ENCODE measurements around the gene ZKSCAN5. TPM values are rescaled to one million over a fixed set of nuclear protein-coding genes. Genes with fewer than 3 reads are reported as not detected.

The ZKSCAN5 gene
- 20.5 and 27.7 TPM in 2 replicates for total RNA-seq (2014; rRNA removed; shearing (Covaris generic))

GRCh38 chr7:99504603-99505323 is at the start of gene ZKSCAN5:
Gene ZKSCAN5, plus strand, starts transcription at chr7:99504662. Its CDS starts 1,383 bp downstream, at chr7:99506045.
- DNase-seq (ENCODE audit: low read depth): peak; percentile 99

DNA sequence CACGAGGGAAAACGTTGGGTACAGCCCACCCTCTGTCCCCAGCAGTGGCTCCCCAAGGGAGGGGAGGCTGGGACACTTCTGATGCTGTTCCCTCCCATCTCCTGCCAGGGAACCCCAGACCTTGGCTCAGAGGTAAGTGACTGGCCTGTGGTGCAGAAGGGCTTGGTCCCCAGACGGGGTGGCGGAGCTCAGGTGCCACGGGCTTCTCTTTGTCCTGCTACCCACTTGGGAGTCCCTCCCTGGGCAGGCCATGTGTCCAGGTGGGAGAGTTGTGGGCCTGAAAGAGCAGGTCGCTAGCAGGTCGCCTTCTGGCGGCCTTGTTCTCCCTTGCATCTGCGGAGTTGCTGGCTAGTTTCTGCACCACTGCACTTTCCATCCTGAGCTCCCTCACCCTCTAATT is 48.6 kb upstream of the ZKSCAN5 start:
- DNase-seq (ENCODE audit: low read depth): no peak

GRCh38 chr7:99456288-99456687 is 48.2 kb upstream of the ZKSCAN5 start:
- DNase-seq (ENCODE audit: low read depth): no peak

GRCh38 chr7:99457050-99457649 is 47.3 kb upstream of the ZKSCAN5 start:
- no peak for DNase-seq (ENCODE audit: low read depth)

GRCh38 chr7:99457650-99458493 is 46.6 kb upstream of the ZKSCAN5 start:
- no peak for DNase-seq (ENCODE audit: low read depth)

- no peak for DNase-seq (ENCODE audit: low read depth)
Measured at GRCh38 chr7:99459087-99459486, 45.4 kb upstream of the ZKSCAN5 start.

GRCh38 chr7:99460651-99461050 is 43.8 kb upstream of the ZKSCAN5 start:
- no peak for DNase-seq (ENCODE audit: low read depth)

DNA sequence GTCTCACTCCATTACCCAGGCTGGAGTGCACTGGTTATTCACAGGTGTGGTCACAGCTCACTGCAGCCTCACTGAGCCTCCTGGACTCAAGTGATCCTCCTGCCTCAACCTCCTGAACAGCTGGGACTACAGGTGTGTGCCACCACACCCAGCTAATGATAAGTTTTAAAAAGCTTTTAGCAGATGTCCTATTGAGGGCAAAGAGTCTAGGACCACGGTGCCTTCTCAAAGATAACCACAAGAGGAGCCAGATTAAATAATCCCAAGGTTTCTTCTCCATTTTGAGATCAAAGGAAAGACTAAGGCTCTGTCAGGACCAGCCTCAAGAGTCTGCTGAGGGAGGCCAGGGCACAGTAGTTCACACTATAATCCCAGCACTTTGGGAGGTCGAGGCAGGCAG is 43.2 kb upstream of the ZKSCAN5 start:
- no peak for DNase-seq (ENCODE audit: low read depth)

GRCh38 chr7:99465421-99465768 is 39.1 kb upstream of the ZKSCAN5 start:
- DNase-seq (ENCODE audit: low read depth): no peak

- no peak for DNase-seq (ENCODE audit: low read depth)
Measured at GRCh38 chr7:99468336-99468918, 36.0 kb upstream of the ZKSCAN5 start.

- no peak for DNase-seq (ENCODE audit: low read depth)
Measured at GRCh38 chr7:99469381-99470065, 34.9 kb upstream of the ZKSCAN5 start.

DNA sequence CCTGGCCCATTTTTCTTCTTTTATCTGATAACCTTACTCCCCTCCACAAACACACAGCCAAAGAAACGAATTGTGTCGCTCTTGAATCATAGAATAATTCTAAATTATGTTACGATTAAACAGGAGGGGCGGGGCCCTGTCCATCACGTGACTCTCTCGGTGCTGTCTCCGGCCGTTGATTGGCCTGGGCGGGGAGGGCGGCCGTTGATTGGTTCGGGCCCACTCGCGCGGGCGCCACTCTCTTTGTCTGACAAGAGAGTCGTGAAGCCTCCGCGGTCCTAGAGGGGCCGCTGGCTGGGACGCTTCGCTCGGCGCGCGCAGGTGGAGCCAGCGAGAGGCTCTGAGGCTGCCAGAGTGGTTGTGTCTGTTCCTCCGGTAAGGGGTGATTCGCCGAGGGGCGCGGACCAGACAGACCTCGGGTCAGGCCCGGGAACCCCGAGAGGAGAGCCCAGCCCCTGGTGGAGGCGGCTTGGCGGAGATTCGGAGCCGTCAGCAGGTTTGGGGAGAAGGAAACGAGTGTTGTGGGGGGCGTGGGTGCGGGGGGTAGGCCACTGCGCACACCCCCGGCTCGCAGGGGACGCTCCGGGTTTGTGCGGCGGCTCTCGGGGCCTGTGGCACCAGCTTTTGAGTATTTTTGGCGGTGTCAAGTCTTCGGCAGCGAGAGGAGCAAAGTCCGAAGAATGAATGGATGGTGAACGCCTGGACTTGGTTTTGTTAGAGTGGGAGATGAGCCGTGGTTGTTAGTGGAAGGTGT is 31.7 kb upstream of the ZKSCAN5 start, which contains the start of gene ZNF789:
ZNF789 (plus strand) TSS at position 330 of the 754 bp plus-strand sequence. CDS start 3,567 bp downstream, outside the sequence.
- DNase-seq (ENCODE audit: low read depth): peak; percentile 100

DNA sequence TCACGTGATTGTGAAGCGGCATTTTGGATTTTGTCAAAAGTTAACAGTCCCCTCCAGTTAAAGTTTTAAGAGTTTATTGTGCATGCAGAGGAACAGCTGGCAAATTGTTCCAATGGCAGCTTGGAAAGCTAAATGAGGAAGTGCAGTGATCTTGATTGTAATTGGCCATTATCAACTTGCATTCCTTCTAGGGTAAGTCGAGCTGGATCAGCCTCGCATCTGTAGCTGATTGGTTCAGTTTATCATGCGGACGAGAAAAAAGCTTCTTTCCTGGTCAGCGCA is 31.2 kb upstream of the ZKSCAN5 start:
- DNase-seq (ENCODE audit: low read depth): peak; percentile 75

- DNase-seq (ENCODE audit: low read depth): no peak
Measured at GRCh38 chr7:99476107-99476506, 28.4 kb upstream of the ZKSCAN5 start.

GRCh38 chr7:99478464-99479440 is 25.7 kb upstream of the ZKSCAN5 start:
- no peak for DNase-seq (ENCODE audit: low read depth)

DNA sequence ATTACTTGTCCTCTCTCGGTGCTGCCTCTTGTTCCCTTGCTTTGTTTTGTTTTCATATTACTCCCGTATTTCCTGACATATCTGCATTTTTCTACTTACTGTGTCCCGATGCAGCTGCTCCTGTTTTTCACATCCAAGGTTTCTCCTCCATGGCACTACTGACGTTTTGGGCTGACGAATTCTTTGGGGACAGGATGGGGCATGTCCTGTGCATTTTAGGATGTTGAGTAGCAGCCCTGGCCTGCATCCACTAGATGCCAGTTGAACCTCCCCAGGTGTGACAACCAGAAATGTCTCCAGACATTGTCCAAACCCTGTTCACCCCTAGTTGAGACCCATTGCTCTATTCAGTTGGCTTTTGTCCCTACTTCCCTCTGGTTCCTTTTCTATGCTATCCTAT is 19.4 kb upstream of the ZKSCAN5 start:
- no peak for DNase-seq (ENCODE audit: low read depth)

GRCh38 chr7:99489235-99489634 is 15.2 kb upstream of the ZKSCAN5 start:
- DNase-seq (ENCODE audit: low read depth): no peak

DNA sequence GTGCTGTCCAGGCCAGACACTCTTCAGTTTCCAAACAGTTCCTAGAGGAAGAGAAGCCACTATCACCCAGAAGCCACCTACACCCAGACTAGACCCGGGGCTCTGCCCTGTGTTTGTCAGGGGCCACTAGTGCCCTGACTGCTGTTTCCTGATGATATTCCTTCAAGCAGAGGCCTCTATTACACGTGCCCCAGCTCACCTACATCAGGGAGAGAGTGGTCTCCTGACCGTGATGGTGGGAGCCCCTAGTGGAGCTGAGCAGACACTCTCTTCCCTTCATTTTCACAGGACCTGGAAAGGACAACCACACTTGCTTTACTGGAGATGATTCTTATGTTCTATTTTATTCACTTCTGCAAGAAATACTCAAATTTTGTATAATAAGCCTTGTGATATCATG is 13.6 kb upstream of the ZKSCAN5 start:
- DNase-seq (ENCODE audit: low read depth): no peak

DNA sequence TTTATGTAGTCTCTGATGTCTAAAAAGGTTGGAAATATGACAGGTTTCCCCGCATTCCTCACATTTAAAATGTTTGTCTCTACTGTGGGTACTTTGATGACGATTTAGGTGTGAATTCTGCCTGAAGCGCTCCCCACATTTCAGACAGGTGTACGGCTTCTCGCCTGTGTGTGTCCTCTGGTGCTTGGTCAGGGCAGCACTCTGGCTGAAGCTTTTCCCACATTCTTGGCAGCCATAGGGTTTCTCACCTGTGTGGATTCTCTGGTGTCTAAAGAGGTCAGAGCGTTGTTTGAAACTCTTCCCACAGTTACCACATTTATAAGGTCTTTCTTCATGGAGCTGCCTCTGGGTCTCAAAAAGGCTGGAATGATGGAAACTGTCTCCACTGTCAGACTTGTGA is 10.6 kb upstream of the ZKSCAN5 start:
- DNase-seq (ENCODE audit: low read depth): no peak

Data from Daoy (cell line).